Kidney (tissue), 14 donors: Measurements from ENCODE around the gene ATL2. TPM values are rescaled to one million over a fixed set of nuclear protein-coding genes. Genes with fewer than 3 reads are reported as not detected.
"Not testable (repeated sequence)": the region's sequence is repeated elsewhere in the genome, so short reads cannot be mapped to it uniquely, and the experiment has no call there.

Experiments used
- DNase-seq, 5 donors: peaks; one replicate each; pipeline ENCODE4 v3.0.0-alpha.2; 2013 to 2020
- FAIRE-seq: peaks from 2 replicates; lab custom pipeline; 2012; peaks lifted over from hg19 to GRCh38; lab: Jason Lieb, UNC
- H3K27ac ChIP-seq, 2 donors: one replicate each; pipeline ENCODE4 v1.7.0; 2013; ENCODE audit warnings: low read depth in 2 of 2, low read length in 2 of 2, inconsistent platforms in 1 of 2
- H3K27me3 ChIP-seq: one replicate; pipeline ENCODE4 v1.7.1; 2013; ENCODE audit warnings: low read length, inconsistent platforms; ENCODE audit not compliant: control insufficient read depth, insufficient read depth
- H3K36me3 ChIP-seq, 3 donors: one replicate each; pipeline versions ENCODE4 v1.7.0 to v1.7.1; 2013; ENCODE audit warnings: low read length in 3 of 3, control low read depth in 1 of 3, inconsistent platforms in 1 of 3; ENCODE audit not compliant: insufficient read depth in 3 of 3, control insufficient read depth in 2 of 3
- H3K4me1 ChIP-seq, 3 donors: one replicate each; pipeline versions ENCODE4 v1.7.0 to v1.7.1; 2013; ENCODE audit warnings: low read length in 3 of 3, inconsistent platforms in 1 of 3, low read depth in 1 of 3; ENCODE audit not compliant: control insufficient read depth in 2 of 3, insufficient read depth in 2 of 3
- H3K4me3 ChIP-seq, 3 donors: one replicate each; pipeline versions ENCODE4 v1.7.0 to v1.8.1; 2013; ENCODE audit warnings: low read length in 3 of 3, control low read depth in 1 of 3, inconsistent platforms in 1 of 3
- H3K9ac ChIP-seq, 3 donors: one replicate each; pipeline versions ENCODE4 v1.7.0 to v1.7.1; 2013; ENCODE audit warnings: low read length in 3 of 3, control low read depth in 1 of 3, inconsistent platforms in 1 of 3
- H3K9me3 ChIP-seq, 3 donors: one replicate each; pipeline versions ENCODE4 v1.7.0 to v1.7.1; 2013; ENCODE audit warnings: low read length in 3 of 3, control low read depth in 1 of 3, inconsistent platforms in 1 of 3; ENCODE audit not compliant: control insufficient read depth in 2 of 3, insufficient read depth in 1 of 3
- intact Hi-C: fragments of 100-400 bp; cut with DNase I; formaldehyde crosslinking; loops from one replicate; pipeline ENCODE4 v1.11.1; 2022
- polyA plus RNA-seq: library from polyadenylated mRNA; stranded (reverse); fragments of 350-450 nt; fragmentation: Illumina TruSeq; extraction: RNeasy Lipid Tissue Mini Kit (QIAGEN cat#74804); gene quantifications from one replicate; pipeline ENCODE4 v1.2.3, GENCODE V29; 2014; ENCODE audit warnings: low read depth, low replicate concordance; ENCODE audit not compliant: insufficient read depth
- total RNA-seq: library from RNA; stranded (reverse); fragmentation: NEBNext Ultra II Directional; extraction: Animal tissue kit (Norgen Biotek cat#: 25700); gene quantifications from one replicate; pipeline ENCODE4 v1.2.1, GENCODE V29; 2021
- TF ChIP-seq, protein P1 (sequence below): IDR thresholded peaks from 3 replicates; pipeline ENCODE4 v1.5.1; 2012; ENCODE audit warnings: mild to moderate bottlenecking, moderate library complexity, borderline replicate concordance; ENCODE audit not compliant: insufficient read depth; ENCODE audit errors: extremely low read depth
- donor health status: control.
- donor health status: control.
- donor health status: control.
- donor health status: control.
- donor health status: control.
- donor health status: DM: yes; HTN: yes; CAD: no.
- donor health status: Normal renal cell carcinoma (clear cell type).

Gene ATL2
- total and polyA plus RNA-seq, 2 donors from 2014 or later, result 22.0 to 52.1 TPM

DNA sequence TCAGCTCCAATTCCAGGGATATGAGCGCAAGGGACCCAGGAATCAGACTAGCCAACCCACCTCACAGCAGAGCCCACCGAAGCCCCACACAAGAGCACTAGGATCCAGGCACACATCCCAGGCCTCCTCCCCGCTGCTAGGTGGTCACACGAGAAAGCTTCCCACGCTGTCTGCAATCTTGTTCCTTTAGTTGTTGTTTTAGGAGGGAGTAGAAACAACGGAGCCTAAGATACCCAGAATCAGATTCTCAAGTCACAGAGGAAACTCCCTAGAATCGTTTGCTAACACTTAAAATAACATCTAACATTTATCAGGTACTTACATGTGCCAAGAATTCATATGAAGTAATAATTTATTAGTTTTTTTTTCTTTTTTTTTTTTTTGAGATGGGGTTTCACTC is 9.7 kb upstream of the ATL2 start:
- Histone ChIP-seq H3K27ac (no peak overlapping the region), H3K36me3 (no peaks in the 10 kb centered on the region), H3K9ac (no peak overlapping the region), H3K9me3 (no peaks in the 10 kb centered on the region), H3K4me3 (no peak overlapping the region), H3K27me3 (no peaks in the 10 kb centered on the region), H3K4me1 (no peaks in the 10 kb centered on the region)
- FAIRE-seq (no peak), DNase-seq (no peak)
- intact Hi-C loops, result no loop called here
- TF ChIP-seq, protein P1, sequence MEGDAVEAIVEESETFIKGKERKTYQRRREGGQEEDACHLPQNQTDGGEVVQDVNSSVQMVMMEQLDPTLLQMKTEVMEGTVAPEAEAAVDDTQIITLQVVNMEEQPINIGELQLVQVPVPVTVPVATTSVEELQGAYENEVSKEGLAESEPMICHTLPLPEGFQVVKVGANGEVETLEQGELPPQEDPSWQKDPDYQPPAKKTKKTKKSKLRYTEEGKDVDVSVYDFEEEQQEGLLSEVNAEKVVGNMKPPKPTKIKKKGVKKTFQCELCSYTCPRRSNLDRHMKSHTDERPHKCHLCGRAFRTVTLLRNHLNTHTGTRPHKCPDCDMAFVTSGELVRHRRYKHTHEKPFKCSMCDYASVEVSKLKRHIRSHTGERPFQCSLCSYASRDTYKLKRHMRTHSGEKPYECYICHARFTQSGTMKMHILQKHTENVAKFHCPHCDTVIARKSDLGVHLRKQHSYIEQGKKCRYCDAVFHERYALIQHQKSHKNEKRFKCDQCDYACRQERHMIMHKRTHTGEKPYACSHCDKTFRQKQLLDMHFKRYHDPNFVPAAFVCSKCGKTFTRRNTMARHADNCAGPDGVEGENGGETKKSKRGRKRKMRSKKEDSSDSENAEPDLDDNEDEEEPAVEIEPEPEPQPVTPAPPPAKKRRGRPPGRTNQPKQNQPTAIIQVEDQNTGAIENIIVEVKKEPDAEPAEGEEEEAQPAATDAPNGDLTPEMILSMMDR, result no peak

DNA sequence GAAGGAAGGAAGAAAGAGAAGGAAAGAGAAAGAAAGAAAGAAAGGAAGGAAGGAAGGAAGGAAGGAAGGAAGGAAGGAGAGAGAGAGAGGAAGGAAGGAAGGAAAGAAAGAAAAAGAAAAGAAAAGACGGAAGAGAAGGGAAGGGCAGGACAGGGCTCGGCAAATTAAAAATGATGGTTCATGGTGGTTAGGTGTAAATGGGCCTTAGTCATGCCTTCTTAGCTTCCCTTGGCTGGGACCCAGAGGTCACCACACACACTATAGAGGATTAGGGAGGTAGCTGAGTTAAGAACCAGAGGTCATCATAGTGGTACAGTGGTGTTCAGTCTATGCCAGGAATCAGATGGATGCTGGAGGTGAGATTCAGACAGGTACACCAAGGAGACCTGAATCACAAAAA is 9.3 kb upstream of the ATL2 start:
- no peaks in the 10 kb centered on the region for H3K9me3 ChIP-seq
- H3K9ac ChIP-seq, result no peak overlapping the region
- H3K27ac ChIP-seq, result no peak overlapping the region
- FAIRE-seq, result no peak
- intact Hi-C loops, result no loop called here
- H3K4me3 ChIP-seq, result no peak overlapping the region
- H3K27me3 ChIP-seq, result no peaks in the 10 kb centered on the region
- no peak for DNase-seq
- no peaks in the 10 kb centered on the region for H3K4me1 ChIP-seq
- TF ChIP-seq, protein P1, result no peak
- no peaks in the 10 kb centered on the region for H3K36me3 ChIP-seq

DNA sequence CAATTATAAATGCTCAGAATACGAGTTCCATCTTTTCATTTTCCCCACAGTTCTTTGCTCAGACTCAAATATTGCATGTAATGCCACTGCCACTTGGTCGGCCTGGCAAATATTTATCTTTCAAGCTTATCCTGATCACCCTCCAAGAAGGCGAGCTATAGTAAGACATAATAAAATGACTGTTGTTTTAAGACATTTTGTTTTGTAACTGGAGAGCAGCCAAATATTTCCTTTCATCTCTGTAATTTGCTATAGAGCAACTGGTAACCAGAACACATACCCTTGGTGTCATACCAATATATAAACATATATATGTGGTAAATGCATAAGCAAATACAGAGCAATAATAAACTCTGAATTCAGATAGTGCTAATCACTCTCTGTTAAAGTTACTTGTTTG is 7.3 kb upstream of the ATL2 start:
- no peaks in the 10 kb centered on the region for H3K36me3 ChIP-seq
- intact Hi-C loops, result no loop called here
- no peaks in the 10 kb centered on the region for H3K9me3 ChIP-seq
- no peaks in the 10 kb centered on the region for H3K27me3 ChIP-seq
- H3K9ac ChIP-seq, result no peak overlapping the region
- H3K4me1 ChIP-seq, result peaks cover 0 to 2% (median 0%) of the 10 kb centered on the region in 3 donors
- FAIRE-seq (no peak), DNase-seq (no peak)
- no peak overlapping the region for H3K27ac ChIP-seq
- no peak overlapping the region for H3K4me3 ChIP-seq
- TF ChIP-seq, protein P1, result no peak

DNA sequence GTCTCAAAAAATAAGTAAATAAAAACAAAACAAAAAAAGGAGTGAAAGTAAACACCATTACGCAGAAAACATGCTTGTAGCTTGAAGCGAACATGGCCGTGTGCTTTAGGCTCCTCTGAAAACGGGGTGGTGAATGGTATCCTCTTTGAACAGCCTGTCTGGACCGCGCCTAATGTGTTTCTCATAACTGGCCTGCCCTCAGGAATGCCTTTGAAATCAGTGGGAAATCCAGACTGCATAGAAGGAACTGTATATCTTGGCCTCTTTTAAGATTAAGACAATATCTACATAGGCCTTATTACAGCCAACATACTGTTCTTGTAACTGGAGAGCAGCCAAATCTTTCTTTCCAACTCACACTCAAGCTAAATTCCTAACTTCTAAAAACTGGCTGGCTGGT is 6.7 kb upstream of the ATL2 start:
- H3K9me3 ChIP-seq, H3K4me3 ChIP-seq, intact Hi-C loops, FAIRE-seq, H3K9ac ChIP-seq, H3K4me1 ChIP-seq, H3K27me3 ChIP-seq, H3K36me3 ChIP-seq, DNase-seq, H3K27ac ChIP-seq: not testable (repeated sequence)
